ENCODE measurements around the gene FBXW9.
"Not testable (repeated sequence)": the region's sequence is repeated elsewhere in the genome, so short reads cannot be mapped to it uniquely, and the experiment has no call there.

FBXW9 gene

GRCh38 chr19:12681074-12681987 is 15.1 kb downstream of the FBXW9 start, which contains the start of gene DHPS:
Gene DHPS (minus strand): TSS chr19:12681880. CDS start chr19:12681766, 114 bp downstream.
- DNase-seq (ENCODE audit: low read depth) = peak; percentile 99

DNA sequence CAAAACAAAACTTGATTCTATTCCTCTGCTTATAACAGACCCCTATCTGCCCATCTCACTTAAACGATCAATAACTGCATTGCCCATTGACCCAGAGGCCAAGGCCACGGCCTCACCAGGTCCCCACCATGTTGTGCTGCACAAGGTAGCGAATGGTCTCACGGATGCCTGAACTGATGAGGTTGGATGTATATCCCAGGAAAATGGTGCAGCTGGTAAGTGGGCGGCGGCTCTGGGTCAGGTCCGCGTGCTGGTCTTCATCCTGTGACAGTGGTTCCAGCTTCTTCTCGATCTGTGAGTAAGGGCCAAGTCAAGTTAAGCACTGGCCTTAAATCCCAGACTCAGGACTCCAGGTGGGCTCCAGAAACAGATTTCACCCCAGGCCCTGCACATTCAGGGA is 16.4 kb downstream of the FBXW9 start:
- no peak for DNase-seq (ENCODE audit: low read depth)

DNA sequence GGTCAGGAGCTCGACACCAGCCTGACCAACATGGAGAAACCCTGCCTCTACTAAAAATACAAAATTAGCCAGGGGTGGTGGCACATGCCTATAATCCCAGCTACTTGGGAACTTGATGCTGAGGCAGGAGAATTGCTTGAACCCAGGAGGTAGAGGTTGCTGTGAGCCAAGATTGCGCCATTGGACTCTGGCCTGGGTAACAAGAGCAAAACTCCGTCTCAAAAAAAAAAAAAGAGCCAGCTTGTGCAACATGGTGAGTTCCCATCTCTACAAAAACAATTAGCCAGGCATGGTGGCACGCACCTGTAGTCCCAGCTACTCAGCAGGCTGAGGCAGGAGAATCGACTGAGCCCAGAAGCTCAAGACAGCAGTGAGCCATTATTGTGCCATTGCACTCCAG is 18.4 kb downstream of the FBXW9 start:
- not testable (repeated sequence) for DNase-seq (ENCODE audit: low read depth)

- no peak for DNase-seq (ENCODE audit: low read depth)
These were observed 19.5 kb downstream of the FBXW9 start for GRCh38 chr19:12676928-12677327.

- DNase-seq (ENCODE audit: low read depth) = peak; percentile 87
These were observed 20.0 kb downstream of the FBXW9 start for GRCh38 chr19:12676384-12676792.

DNA sequence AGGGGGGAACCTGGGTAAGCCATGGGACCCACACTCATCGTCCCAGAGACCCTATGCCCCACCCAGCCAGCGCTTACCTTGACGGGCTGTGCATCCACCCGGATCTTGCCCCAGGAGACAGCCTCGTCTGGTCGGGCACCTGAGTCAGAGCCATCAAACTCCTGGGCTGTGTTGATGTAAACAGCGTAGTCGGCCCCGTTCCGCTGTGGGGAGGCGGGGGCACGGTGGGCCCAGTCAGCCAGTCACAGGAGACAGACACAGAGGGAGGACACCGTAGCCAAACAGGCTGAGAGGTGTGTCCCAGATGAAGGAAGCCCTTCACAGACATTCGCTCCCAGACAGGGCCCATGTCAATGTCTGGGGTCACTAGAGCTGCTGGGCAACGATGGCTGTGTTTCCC is 20.5 kb downstream of the FBXW9 start:
- DNase-seq (ENCODE audit: low read depth) = no peak

DNA sequence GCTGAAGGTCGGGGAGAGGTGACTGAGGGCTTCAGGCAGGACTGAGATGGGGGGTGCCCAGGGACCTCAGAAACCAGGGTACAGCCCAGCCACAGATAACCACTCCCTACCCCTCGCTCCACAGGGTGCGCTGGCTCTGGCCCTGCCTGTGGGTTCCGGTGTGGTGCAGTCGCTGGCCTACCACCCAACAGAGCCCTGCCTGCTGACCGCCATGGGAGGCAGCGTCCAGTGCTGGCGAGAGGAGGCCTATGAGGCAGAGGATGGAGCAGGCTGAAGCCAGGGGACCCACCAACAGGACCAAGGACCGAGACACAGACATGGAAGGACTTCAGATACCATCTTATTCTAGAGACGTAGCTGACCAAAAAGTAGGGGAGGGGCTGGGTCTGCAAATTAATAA is 21.0 kb downstream of the FBXW9 start:
- DNase-seq (ENCODE audit: low read depth) = no peak

GRCh38 chr19:12672744-12673143 is 23.7 kb downstream of the FBXW9 start:
- no peak for DNase-seq (ENCODE audit: low read depth)

GRCh38 chr19:12670159-12670928 is 26.1 kb downstream of the FBXW9 start:
- DNase-seq (ENCODE audit: low read depth) = no peak

GRCh38 chr19:12669270-12670158 is 26.9 kb downstream of the FBXW9 start:
- peak; percentile 90 for DNase-seq (ENCODE audit: low read depth)

GRCh38 chr19:12668932-12669269 is 27.5 kb downstream of the FBXW9 start:
- peak; percentile 86 for DNase-seq (ENCODE audit: low read depth)

DNA sequence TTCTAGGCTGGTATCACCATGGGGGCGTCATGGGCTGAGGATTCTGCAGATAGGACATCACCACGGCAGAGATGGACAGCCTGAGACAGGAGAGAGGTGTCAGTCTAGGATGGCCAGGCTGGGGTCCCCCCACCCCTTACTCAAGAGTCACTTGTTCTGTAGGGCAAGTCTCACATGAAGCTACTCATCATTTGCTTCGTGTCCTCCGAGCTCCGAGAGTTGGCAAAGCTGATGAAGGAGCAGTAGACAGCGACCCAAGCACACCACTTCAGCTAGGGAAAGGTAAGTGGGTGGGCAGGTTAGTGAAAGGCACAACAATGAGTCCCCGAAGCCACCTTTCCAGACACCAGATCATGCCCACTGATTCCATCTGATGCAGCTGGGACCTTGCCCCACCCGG is 28.1 kb downstream of the FBXW9 start:
- no peak for DNase-seq (ENCODE audit: low read depth)

- DNase-seq (ENCODE audit: low read depth) = no peak
These were observed 28.6 kb downstream of the FBXW9 start for GRCh38 chr19:12667731-12668302.

- peak; percentile 83 for DNase-seq (ENCODE audit: low read depth)
These were observed 30.0 kb downstream of the FBXW9 start, which contains the start of the genes MAN2B1 and WDR83 for GRCh38 chr19:12666265-12667048. Gene MAN2B1 (minus strand): TSS chr19:12666742. CDS start chr19:12666701, 41 bp downstream. Gene WDR83 (plus strand): TSS chr19:12666807. CDS start chr19:12669791, 2,984 bp downstream.

GRCh38 chr19:12665671-12666264 is 30.7 kb downstream of the FBXW9 start:
- DNase-seq (ENCODE audit: low read depth) = peak; percentile 33

GRCh38 chr19:12665281-12665573 is 31.2 kb downstream of the FBXW9 start:
- no peak for DNase-seq (ENCODE audit: low read depth)

DNA sequence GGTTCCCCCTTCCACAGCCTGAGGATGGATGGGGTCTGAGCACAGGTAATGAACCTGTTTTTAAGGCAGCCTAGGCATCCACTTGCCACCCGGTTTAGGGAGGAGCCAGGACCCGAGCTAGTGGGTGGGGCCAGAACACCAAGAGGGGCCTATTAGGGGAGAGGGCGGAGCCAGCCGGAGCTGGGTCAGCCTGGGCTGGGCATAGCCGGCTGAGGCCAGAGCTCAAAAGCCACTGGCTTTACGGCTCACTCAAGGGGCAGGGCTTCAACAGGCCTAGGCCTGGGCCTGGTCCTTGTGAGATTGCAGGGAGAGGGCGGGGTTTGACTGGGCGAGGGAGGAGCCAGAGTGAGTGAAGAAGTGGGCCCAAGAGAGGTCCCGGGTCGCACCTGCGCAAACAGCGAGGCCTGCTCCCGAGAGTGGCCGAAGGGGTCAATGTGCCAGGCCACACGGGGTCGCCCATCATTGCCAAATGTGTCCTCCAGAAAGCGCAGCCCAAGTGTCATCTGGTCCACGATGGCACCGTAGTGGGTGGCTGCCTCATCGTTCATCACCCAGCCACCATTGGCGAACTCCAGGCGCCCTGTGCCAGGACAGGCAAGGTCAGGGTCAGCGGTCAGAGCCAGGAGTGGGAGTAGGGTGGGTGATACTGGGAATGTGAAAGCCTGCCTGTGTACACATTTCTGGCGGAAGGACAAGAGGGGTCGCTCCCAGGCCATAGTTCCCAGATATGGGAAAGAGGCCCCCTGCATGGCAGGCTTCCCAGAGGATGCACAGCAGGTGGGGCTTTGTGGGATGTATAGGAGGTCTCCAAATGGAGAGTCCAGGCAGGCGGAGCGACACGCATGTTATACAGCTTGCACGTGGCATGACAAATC is 31.8 kb downstream of the FBXW9 start:
- DNase-seq (ENCODE audit: low read depth) = peak; percentile 39

DNA sequence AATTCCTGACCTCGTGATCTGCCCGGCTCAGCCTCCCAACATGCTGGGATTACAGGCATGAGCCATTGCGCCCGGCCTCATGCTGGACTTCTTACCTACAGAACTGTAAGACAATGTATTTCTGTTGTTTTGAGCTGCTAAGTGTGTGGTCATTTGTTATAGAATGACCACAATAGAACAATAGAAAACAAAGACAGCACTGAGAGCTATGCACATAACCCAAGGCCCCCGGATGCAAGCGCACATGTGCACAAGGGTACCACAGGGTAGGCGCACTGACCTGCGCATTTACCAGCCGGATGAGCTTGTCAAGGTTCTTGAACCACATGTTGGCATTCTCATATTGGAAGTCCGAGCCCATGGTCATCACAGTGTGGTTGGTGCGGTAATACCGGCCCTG is 35.5 kb downstream of the FBXW9 start:
- no peak for DNase-seq (ENCODE audit: low read depth)

DNA sequence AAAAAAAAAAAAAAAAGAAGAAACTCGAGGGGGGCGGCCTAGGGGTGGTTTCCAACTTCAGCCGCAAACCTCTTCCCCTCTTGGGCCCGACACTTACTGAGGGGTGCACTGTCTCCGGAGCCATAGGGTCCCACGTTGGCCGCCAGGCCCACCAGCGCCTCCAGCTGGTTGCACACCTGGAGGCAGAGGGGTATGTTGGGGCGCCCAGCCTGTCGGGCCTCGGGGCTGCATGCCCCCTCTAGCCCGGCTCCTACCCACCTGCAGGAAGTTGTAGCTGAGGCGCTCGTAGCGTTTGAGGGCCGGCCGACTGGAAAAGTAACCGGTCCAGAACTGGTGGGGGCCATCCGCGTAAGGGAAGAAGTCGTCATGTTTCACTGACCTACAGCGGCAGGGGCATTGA is 38.5 kb downstream of the FBXW9 start:
- no peak for DNase-seq (ENCODE audit: low read depth)
